Memory B cell (primary cell): ENCODE measurements around the gene CCDC57.
A peak's percentile ranks its signal among the peaks of the same experiment; 100 is the strongest.
"Not testable (repeated sequence)": the region's sequence is repeated elsewhere in the genome, so short reads cannot be mapped to it uniquely, and the experiment has no call there.

Experiments
- ATAC-seq: fragments of 150-1000 bp; cut with Tn5 transposase; 2 replicates; pipeline ENCODE4 v1.10.0; 2021; ENCODE audit warnings: low read depth, mild to moderate bottlenecking, moderate library complexity
- DNase-seq, 2 donors: peaks; one replicate each; pipeline ENCODE4 v3.0.0; 2022; ENCODE audit warnings: low spot score in 2 of 2
- H3K27ac Mint-ChIP-seq: one replicate; pipeline ENCODE4 v1.8.0; 2022; ENCODE audit warnings: mild to moderate bottlenecking, moderate library complexity, mixed read lengths
- H3K27me3 Mint-ChIP-seq: one replicate; pipeline ENCODE4 v1.8.0; 2022; ENCODE audit warnings: mixed read lengths
- H3K36me3 Mint-ChIP-seq: one replicate; pipeline ENCODE4 v1.8.0; 2022; ENCODE audit warnings: mild to moderate bottlenecking, mixed read lengths
- H3K4me1 Mint-ChIP-seq: one replicate; pipeline ENCODE4 v1.8.0; 2022; ENCODE audit warnings: mixed read lengths
- H3K4me3 Mint-ChIP-seq: one replicate; pipeline ENCODE4 v1.8.0; 2022; ENCODE audit warnings: mild to moderate bottlenecking, moderate library complexity, mixed read lengths
- H3K9me3 Mint-ChIP-seq: one replicate; pipeline ENCODE4 v1.8.0; 2022; ENCODE audit warnings: mixed read lengths

The CCDC57 gene, protein sequence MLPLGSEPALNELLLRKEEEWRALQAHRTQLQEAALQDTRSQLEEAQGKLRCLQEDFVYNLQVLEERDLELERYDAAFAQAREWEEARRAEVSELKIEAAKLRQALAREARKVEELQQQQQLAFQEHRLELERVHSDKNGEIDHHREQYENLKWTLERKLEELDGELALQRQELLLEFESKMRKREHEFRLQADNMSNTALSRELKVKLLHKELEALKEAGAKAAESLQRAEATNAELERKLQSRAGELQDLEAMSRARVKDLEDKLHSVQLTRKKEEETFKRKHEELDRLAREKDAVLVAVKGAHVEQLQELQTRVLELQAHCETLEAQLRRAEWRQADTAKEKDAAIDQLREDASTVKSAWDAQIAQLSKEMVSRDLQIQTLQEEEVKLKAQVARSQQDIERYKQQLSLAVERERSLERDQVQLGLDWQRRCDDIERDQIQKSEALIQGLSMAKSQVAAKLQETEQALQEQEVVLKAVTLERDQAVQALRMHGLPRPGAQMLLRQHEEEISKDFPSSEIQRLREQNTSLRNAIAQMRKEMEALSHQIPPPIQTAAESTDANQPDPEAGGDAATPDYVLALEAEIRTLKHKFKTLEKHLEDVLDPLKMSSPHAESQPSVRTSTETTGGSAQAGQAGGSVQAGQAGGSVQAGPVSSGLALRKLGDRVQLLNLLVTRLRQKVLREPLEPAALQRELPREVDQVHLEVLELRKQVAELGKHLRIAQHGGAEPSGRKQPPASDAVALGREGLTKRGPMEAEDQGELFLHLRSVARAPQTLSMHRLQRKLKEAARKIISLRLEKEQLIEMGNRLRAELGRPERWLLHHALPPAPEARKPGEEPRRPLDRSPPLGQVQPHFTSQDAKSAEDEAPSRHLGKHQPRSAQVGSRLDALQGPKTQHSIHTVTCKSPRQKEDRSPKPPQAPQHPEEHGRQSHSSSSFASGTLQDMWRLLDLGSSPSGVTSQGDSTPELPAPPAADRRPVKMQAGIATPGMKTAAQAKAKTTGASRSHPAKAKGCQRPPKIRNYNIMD

DNA sequence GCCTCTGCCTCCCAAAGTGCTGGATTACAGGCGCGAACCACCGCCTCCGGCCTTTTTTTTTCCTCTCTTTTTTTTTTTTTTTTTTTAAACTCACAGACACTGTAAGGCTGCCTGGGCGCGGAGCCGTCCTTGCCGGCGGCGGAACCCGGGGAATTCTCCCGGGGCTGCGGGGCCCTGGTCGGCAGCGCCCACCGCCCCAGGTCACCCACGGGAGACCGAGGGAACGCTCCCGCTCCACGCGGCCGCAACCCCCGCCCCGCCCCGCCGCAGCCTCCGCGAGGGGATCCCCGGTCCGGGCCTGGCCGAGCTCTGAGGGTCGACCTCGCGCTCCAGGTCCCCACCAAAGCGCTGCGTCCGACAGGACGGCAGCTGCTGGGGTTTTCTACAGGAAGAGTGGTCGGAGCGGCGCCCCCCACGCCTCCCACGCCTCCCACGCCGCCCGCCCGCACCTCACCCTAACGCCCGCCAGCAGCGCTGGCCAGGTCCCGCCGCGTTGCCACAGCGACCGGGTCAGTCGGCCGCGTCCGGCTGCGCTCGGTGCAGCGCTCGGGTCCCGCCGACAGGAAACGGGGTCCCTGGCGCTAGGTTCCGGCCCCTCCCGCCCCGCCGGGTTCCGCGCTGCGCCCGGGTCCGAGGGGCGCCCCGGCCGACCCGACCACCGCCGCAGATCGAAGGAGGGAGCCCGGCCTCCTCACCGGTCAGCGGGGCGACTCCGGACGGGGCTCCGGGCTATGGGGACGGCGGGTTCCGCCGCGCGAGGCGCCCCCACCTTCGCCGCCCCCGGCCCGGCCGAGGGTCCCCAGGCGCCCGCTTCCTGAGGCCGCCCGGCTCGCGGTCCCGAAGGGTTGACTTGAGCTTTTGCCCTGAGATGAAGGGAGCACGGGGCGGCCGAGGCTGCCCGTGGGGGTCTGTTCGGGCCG lies at the start of gene CCDC57:
TSS of gene CCDC57 (minus strand) at position 512 of the 920 bp plus-strand sequence. CDS start 10,898 bp downstream, outside the sequence.
- peak; percentile 56 for ATAC-seq

DNA sequence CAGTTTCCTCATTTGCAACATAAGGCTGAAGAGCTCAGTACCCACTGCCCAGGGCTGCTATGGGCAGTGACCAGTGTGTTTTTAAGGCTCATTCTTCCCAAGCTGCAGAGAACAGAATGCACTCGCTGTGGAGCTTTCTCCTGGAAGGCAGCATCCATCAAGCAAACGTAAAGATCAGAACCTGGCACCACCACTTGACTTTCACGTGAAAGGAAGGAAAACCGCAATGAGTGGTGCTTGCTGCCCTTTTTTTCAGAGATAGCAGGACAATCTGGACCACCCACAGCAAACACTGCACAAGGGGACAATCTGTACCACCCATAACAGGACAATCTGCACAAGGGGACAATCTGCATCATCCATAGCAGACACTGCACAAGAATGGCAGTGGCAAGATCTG lies 49.7 kb upstream of the CCDC57 start:
- Mint-ChIP-seq H3K4me3 (no peak overlapping the region), H3K9me3 (no peaks in the 10 kb centered on the region), H3K27me3 (no peaks in the 10 kb centered on the region), H3K36me3 (peaks cover 34% of the 10 kb centered on the region), H3K27ac (no peak overlapping the region), H3K4me1 (peaks cover 30% of the 10 kb centered on the region)
- DNase-seq (no peak), ATAC-seq (no peak)

More for the DNA sequence above, at the start of gene CCDC57:
- Mint-ChIP-seq H3K9me3 (no peaks in the 10 kb centered on the region), H3K36me3 (no peaks in the 10 kb centered on the region), H3K27me3 (no peaks in the 10 kb centered on the region), H3K4me3 (peak within 1 kb of the TSS; percentile 87), H3K27ac (peak within 1 kb of the TSS; percentile 93), H3K4me1 (peaks cover 25% of the 10 kb centered on the region)
- peak; percentile 65 to 80 for DNase-seq

DNA sequence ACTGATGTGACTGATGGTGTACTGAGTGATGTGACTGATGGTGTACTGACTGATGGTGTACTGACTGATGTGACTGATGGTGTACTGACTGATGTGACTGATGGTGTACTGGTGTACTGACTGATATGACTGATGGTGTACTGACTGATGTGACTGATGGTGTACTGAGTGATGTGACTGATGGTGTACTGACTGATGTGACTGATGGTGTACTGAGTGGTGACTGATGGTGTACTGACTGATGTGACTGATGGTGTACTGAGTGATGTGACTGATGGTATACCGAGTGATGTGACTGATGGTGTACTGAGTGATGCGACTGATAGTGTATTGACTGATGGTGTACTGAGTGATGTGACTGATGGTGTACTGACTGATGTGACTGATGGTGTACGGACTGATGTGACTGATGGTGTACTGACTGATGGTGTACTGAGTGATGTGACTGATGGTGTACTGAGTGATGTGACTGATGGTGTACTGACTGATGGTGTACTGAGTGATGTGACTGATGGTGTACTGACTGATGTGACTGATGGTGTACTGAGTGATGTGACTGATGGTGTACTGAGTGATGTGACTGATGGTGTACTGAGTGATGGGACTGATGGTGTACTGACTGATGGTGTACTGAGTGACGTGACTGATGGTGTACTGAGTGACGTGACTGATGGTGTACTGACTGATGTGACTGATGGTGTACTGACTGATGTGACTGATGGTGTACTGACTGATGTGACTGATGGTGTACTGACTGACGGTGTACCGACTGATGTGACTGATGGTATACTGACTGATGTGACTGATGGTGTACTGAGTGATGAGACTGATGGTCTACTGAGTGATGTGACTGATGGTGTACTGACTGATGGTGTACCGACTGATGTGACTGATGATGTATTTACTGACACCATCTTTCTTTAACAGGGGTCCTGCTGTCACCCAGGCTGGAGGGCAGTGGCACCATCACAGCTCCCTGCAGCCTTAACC lies 47.6 kb upstream of the CCDC57 start:
- H3K4me3 Mint-ChIP-seq, H3K27me3 Mint-ChIP-seq, ATAC-seq, DNase-seq, H3K9me3 Mint-ChIP-seq: not testable (repeated sequence)
- peaks cover 21% of the 10 kb centered on the region for H3K4me1 Mint-ChIP-seq
- H3K36me3 Mint-ChIP-seq, result peaks cover 43% of the 10 kb centered on the region
- H3K27ac Mint-ChIP-seq, result peak overlapping the region; percentile 58

DNA sequence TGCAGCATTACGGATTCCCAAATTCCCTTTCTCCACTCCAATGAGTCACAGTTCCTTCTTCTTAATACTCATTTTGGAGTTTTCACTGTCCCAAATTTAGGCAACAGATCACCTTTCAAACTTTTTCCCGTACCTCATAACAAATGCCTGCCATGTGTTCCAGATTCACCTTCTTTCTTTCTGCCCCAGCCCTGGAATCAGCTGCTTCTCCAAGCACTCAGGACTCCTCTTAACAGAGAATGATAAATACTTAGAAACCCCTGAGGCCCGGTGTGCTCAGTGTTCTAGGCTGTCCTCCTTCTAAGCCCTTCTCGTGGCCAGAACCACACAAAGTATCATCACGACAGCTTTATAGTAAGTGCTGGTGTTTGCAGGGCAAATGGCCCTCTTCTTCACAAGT lies 45.9 kb upstream of the CCDC57 start:
- H3K9me3 Mint-ChIP-seq, result no peaks in the 10 kb centered on the region
- no peak for ATAC-seq
- no peaks in the 10 kb centered on the region for H3K27me3 Mint-ChIP-seq
- H3K4me1 Mint-ChIP-seq, result peaks cover 21% of the 10 kb centered on the region
- H3K36me3 Mint-ChIP-seq, result peaks cover 39% of the 10 kb centered on the region
- no peak for DNase-seq
- peak overlapping the region; percentile 14 for H3K27ac Mint-ChIP-seq
- no peak overlapping the region for H3K4me3 Mint-ChIP-seq

DNA sequence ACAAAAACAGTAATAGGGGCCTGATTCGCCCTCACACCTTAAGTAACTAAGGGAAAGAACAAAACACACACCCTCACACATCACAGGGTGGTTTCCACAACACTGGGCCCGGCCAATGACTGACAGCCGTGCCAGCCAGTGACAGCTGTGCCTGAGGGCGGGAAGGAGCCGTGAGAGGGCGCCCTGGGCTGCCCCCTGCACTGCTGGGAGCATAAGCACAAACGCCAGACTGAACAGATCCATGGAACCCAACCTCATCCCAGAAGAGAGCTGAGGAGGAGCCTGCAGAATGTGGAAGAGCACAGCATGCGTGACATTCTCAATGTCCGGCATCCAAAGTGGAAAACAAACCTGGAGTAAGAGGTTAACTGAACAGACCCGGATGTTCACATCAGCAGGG lies 44.8 kb upstream of the CCDC57 start:
- peak overlapping the region; percentile 88 for H3K27ac Mint-ChIP-seq
- ATAC-seq, result peak; percentile 90
- H3K36me3 Mint-ChIP-seq, result peaks cover 48% of the 10 kb centered on the region
- no peak overlapping the region for H3K4me3 Mint-ChIP-seq
- no peaks in the 10 kb centered on the region for H3K9me3 Mint-ChIP-seq
- peaks cover 21% of the 10 kb centered on the region for H3K4me1 Mint-ChIP-seq
- DNase-seq, result no peak
- no peaks in the 10 kb centered on the region for H3K27me3 Mint-ChIP-seq

DNA sequence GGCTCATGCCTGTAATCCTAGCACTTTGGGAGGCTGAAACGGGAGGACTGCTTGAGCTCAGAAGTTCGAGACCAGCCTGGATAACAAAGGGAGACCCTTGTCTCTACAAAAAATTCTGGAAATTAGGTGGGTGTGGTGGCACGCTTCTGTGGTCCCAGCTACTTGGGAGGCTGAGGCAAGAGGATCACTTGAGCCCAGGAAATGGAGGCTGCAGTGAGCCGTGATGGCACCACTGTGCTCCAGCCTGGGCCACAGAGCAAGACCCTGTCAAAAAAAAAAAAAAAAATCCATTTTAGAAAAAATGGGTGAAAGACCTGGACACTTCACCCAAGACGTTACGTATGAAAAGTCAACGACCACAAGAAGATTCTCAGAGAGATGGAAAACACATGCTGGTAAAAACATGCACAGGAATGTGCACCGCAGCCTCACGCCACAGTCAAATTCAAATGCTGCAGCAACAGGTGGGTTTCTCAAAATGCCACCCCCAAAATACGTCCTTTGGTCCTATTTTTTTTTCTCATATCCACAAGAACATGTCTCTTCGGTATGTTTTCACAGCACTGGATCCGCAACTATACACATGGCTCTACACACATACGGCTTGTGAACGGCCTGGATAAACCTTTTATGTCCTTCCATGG lies 43.7 kb upstream of the CCDC57 start:
- DNase-seq (no peak), ATAC-seq (no peak)
- no peak overlapping the region for H3K4me3 Mint-ChIP-seq
- H3K27me3 Mint-ChIP-seq, result no peaks in the 10 kb centered on the region
- H3K4me1 Mint-ChIP-seq, result peaks cover 21% of the 10 kb centered on the region
- no peaks in the 10 kb centered on the region for H3K9me3 Mint-ChIP-seq
- peaks cover 47% of the 10 kb centered on the region for H3K36me3 Mint-ChIP-seq
- H3K27ac Mint-ChIP-seq, result peak overlapping the region; percentile 58

DNA sequence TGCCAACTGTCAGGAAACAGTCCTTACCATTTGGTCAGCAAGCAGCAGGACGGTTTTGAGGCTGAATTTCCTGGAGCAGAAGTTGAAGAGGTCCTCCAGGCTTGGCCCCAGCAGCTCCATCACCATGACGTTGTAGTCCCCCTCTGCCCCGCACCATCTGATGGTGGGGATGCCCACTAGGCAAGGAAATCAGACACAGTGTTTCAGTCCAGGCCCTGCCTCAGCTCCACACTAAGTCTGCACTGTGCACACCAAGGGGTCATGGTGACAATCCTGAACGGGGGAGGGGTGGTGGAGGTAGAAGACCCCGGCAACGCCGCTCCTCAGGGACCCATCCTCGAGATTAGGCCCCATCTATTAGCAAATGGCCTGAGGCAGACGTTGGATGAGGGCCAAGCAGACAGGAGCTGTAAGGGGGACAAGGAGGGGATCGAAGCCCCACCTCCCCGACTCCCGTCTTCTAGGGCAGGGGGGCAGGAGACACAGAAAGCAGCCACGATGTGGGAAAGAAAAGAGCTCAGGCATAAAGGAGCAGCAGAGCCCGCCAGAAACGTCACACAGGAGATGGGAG lies 42.8 kb upstream of the CCDC57 start:
- peaks cover 17% of the 10 kb centered on the region for H3K4me1 Mint-ChIP-seq
- H3K27me3 Mint-ChIP-seq, result no peaks in the 10 kb centered on the region
- peaks cover 41% of the 10 kb centered on the region for H3K36me3 Mint-ChIP-seq
- DNase-seq (no peak), ATAC-seq (no peak)
- H3K9me3 Mint-ChIP-seq, result no peaks in the 10 kb centered on the region
- peak overlapping the region; percentile 58 for H3K27ac Mint-ChIP-seq
- H3K4me3 Mint-ChIP-seq, result no peak overlapping the region

DNA sequence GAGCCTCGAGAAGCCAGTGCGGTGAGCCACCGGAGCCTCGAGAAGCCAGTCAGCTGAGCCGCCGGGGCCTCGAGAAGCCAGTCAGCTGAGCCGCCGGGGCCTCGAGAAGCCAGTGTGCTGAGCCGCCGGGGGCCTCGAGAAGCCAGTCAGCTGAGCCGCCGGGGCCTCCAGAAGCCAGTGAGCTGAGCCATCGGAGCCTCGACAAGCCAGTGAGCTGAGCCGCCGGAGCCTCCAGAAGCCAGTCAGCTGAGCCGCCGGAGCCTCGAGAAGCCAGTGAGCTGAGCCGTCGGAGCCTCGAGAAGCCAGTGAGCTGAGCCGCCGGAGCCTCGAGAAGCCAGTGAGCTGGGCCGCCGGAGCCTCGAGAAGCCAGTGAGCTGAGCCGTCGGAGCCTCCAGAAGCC lies 42.1 kb upstream of the CCDC57 start:
- not testable (repeated sequence) for H3K27ac Mint-ChIP-seq, H3K9me3 Mint-ChIP-seq, ATAC-seq, DNase-seq, H3K27me3 Mint-ChIP-seq, H3K4me1 Mint-ChIP-seq, H3K4me3 Mint-ChIP-seq
- peaks cover 34% of the 10 kb centered on the region for H3K36me3 Mint-ChIP-seq

DNA sequence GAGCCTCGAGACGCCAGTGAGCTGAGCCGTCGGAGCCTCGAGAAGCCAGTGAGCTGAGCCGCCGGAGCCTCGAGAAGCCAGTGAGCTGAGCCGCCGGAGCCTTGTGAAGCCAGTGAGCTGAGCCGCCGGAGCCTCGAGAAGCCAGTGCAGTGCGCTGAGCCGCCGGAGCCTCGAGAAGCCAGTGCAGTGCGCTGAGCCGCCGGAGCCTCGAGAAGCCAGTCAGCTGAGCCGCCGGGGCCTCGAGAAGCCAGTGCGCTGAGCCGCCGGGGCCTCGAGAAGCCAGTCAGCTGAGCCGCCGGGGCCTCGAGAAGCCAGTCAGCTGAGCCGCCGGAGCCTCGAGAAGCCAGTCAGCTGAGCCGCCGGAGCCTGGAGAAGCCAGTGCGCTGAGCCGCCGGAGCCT lies 41.5 kb upstream of the CCDC57 start:
- peaks cover 33% of the 10 kb centered on the region for H3K36me3 Mint-ChIP-seq
- not testable (repeated sequence) for H3K4me1 Mint-ChIP-seq, H3K27ac Mint-ChIP-seq, H3K9me3 Mint-ChIP-seq, H3K27me3 Mint-ChIP-seq, ATAC-seq, DNase-seq, H3K4me3 Mint-ChIP-seq

DNA sequence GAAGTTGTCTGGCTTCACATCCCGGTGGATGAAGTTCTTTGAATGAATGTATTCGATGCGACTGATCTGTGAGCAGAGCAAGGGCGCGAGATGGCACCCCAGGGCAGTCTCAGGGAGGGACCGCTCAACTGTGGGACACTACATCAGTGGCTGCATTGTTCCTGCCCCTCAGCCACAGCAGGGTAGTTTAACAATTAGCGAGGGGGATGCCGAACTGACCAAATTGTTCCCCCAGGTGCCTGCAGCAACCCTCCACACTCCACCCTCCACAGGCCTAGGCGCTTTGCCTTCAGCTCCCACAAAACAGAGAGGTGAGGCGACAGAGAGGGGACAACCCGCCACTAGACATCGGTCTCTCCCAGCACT lies 40.5 kb upstream of the CCDC57 start:
- Mint-ChIP-seq H3K27ac (no peak overlapping the region), H3K27me3 (no peaks in the 10 kb centered on the region), H3K36me3 (peaks cover 30% of the 10 kb centered on the region), H3K4me3 (no peak overlapping the region), H3K9me3 (no peaks in the 10 kb centered on the region), H3K4me1 (peaks cover 2% of the 10 kb centered on the region)
- no peak for DNase-seq
- no peak for ATAC-seq

DNA sequence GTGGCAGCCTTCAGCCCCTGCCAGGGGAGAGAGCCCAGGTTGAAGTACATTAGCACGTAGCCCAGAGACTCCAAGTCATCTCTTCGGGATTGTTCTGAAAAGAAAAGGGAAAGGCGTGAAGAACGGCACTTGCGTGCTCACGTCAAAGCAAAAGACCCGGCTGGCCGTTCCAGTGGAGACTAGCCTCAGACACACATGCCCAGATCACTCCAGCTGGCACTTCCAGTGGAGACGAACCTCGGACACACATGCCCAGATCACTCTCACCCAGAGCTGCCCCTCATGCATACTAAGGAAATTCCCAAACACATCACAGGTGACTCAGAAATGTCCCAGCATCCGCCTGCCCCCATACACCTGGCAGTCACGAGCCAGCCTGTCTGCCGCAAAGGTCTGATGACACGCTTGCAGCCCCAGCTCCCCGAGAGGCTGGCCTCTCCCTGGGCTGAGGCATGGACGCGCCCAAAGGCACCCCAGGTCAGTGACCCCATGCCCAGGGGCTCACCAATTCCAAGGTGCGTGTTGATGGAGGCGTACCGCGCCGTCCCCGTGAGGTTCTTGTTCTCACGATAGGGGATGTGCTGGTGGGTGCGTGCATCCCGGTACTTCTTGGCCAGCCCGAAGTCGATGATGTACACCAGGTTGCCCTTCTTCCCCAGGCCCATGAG lies 40.0 kb upstream of the CCDC57 start:
- H3K9me3 Mint-ChIP-seq, result no peaks in the 10 kb centered on the region
- peaks cover 2% of the 10 kb centered on the region for H3K4me1 Mint-ChIP-seq
- ATAC-seq (no peak), DNase-seq (no peak)
- H3K27me3 Mint-ChIP-seq, result no peaks in the 10 kb centered on the region
- no peak overlapping the region for H3K4me3 Mint-ChIP-seq
- H3K27ac Mint-ChIP-seq, result no peak overlapping the region
- peaks cover 33% of the 10 kb centered on the region for H3K36me3 Mint-ChIP-seq
